Measurements from ENCODE around the gene UBAC1.

Gene UBAC1

DNA sequence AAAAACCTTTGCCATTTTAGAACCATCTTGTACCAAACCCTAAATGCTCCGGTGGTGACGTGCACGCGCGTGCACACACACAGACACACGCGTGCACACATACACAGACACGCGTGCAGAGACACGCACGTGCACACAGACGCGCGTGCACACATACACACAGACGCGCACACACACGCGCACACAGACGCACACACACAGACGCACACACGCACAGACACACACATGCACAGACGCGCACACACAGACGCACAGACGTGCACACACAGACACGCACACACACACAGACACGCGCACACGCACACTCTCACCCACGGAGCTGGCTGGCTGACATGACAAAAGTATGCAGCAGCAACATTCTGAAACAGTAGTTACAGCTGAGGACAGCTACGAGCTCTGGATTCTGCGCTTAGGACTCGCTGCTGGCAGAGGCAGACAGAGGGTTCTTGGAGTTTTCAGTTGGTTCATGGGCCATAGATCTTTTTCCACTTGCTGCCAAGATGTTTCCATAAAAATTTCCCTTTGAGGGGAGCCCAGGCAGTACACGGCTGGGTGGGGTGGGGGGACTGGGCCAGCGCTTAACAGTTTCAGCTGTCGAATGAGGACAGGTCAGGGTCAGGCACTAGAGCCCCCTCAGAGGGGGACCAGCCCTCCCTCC lies 46.2 kb upstream of the UBAC1 start:
- Histone ChIP-seq H3K79me2 (ENCODE audit: control insufficient read depth, low read length) (no peaks in the 10 kb centered on the region), H4K20me1 (ENCODE audit: control insufficient read depth, insufficient read depth, low read depth, low read length) (no peaks in the 10 kb centered on the region), H3K9me3 (ENCODE audit: control insufficient read depth, insufficient read depth, low read length) (no peaks in the 10 kb centered on the region), H3K4me2 (ENCODE audit: low read length) (no peak overlapping the region), H3K27ac (ENCODE audit: low read depth, low read length) (no peak overlapping the region), H3K27me3 (ENCODE audit: control insufficient read depth, low read length) (no peaks in the 10 kb centered on the region), H3K9me2 (replicated peaks; ENCODE audit: control insufficient read depth, low read length) (no peaks in the 10 kb centered on the region), H3F3A (ENCODE audit: control insufficient read depth, insufficient read depth) (0 out of 2 replicates have a peak, but pooled peaks cover 2% of the 10 kb centered on the region), H3K36me3 (ENCODE audit: control insufficient read depth, low read length) (0 out of 2 replicates have a peak, but pooled peaks cover 4% of the 10 kb centered on the region), H3K4me3 (ENCODE audit: low read length) (no peak overlapping the region), H3K4me1 (ENCODE audit: control insufficient read depth, low read length) (peaks cover 7% of the 10 kb centered on the region)
- no peak for TF ChIP-seq EZH2phosphoT487 (IDR thresholded peaks at IDR 0.05; ENCODE audit: borderline replicate concordance, low read length)
- TF ChIP-seq, protein P1, sequence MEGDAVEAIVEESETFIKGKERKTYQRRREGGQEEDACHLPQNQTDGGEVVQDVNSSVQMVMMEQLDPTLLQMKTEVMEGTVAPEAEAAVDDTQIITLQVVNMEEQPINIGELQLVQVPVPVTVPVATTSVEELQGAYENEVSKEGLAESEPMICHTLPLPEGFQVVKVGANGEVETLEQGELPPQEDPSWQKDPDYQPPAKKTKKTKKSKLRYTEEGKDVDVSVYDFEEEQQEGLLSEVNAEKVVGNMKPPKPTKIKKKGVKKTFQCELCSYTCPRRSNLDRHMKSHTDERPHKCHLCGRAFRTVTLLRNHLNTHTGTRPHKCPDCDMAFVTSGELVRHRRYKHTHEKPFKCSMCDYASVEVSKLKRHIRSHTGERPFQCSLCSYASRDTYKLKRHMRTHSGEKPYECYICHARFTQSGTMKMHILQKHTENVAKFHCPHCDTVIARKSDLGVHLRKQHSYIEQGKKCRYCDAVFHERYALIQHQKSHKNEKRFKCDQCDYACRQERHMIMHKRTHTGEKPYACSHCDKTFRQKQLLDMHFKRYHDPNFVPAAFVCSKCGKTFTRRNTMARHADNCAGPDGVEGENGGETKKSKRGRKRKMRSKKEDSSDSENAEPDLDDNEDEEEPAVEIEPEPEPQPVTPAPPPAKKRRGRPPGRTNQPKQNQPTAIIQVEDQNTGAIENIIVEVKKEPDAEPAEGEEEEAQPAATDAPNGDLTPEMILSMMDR (IDR thresholded peaks at IDR 0.05; ENCODE audit: low read depth, low read length, poor library complexity, severe bottlenecking): no peak

DNA sequence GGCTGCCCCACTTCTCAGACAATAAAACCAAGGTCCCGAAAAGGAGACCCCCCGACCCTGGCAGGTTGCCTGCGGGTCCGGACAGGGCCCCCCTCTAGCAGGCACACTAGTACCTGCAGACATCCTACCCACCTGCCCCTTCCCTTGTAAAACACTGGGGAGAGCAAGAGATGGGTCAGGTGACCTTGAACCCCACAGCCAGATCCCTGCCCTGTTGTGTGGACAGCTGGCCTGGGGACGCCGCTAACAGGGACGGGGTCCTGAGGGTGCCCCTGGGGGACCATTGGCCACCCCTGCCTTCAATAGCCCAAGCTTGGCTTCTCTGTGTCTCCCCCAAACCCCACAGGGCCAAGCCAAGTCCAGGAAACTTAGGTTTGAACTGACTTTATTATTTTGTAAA lies 45.0 kb upstream of the UBAC1 start:
- Histone ChIP-seq H3K9me2 (replicated peaks; ENCODE audit: control insufficient read depth, low read length) (no peaks in the 10 kb centered on the region), H4K20me1 (ENCODE audit: control insufficient read depth, insufficient read depth, low read depth, low read length) (no peaks in the 10 kb centered on the region), H3K4me3 (ENCODE audit: low read length) (no peak overlapping the region), H3K4me1 (ENCODE audit: control insufficient read depth, low read length) (no peaks in the 10 kb centered on the region), H3K36me3 (ENCODE audit: control insufficient read depth, low read length) (no peaks in the 10 kb centered on the region), H3K27me3 (ENCODE audit: control insufficient read depth, low read length) (no peaks in the 10 kb centered on the region), H3K27ac (ENCODE audit: low read depth, low read length) (no peak overlapping the region), H3K9me3 (ENCODE audit: control insufficient read depth, insufficient read depth, low read length) (no peaks in the 10 kb centered on the region), H3F3A (ENCODE audit: control insufficient read depth, insufficient read depth) (no peaks in the 10 kb centered on the region), H3K4me2 (ENCODE audit: low read length) (no peak overlapping the region), H3K79me2 (ENCODE audit: control insufficient read depth, low read length) (no peaks in the 10 kb centered on the region)
- TF ChIP-seq, protein P1 (IDR thresholded peaks at IDR 0.05; ENCODE audit: low read depth, low read length, poor library complexity, severe bottlenecking): no peak
- TF ChIP-seq EZH2phosphoT487 (IDR thresholded peaks at IDR 0.05; ENCODE audit: borderline replicate concordance, low read length): no peak

DNA sequence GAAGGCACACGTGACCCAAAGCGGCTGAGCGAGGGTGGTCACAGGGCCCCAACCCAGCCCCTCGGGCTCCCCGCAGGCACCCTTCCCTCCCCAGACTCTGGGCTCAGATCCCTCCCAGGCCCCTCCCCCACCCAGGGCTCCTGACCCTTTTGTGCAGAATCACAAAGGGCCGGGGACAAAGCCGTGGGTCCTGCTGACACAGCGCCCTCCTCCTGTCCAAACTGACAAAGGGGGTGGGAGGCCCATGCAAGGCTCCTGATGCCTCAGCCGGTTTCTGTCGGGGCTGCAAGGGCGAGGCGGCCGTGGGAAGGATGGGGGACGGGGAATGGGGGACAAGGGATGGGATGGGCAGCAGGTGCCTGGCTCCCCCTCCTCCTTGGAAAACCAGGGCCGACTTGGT lies 43.5 kb upstream of the UBAC1 start:
- no peaks in the 10 kb centered on the region for H3F3A ChIP-seq (ENCODE audit: control insufficient read depth, insufficient read depth)
- H3K27me3 ChIP-seq (ENCODE audit: control insufficient read depth, low read length): no peaks in the 10 kb centered on the region
- TF ChIP-seq, protein P1 (IDR thresholded peaks at IDR 0.05; ENCODE audit: low read depth, low read length, poor library complexity, severe bottlenecking): no peak
- TF ChIP-seq EZH2phosphoT487 (IDR thresholded peaks at IDR 0.05; ENCODE audit: borderline replicate concordance, low read length): no peak
- no peaks in the 10 kb centered on the region for H3K9me2 ChIP-seq (replicated peaks; ENCODE audit: control insufficient read depth, low read length)
- H3K79me2 ChIP-seq (ENCODE audit: control insufficient read depth, low read length): no peaks in the 10 kb centered on the region
- no peaks in the 10 kb centered on the region for H3K36me3 ChIP-seq (ENCODE audit: control insufficient read depth, low read length)
- H3K27ac ChIP-seq (ENCODE audit: low read depth, low read length): no peak overlapping the region
- H3K4me3 ChIP-seq (ENCODE audit: low read length): no peak overlapping the region
- no peaks in the 10 kb centered on the region for H4K20me1 ChIP-seq (ENCODE audit: control insufficient read depth, insufficient read depth, low read depth, low read length)
- no peaks in the 10 kb centered on the region for H3K9me3 ChIP-seq (ENCODE audit: control insufficient read depth, insufficient read depth, low read length)
- H3K4me2 ChIP-seq (ENCODE audit: low read length): no peak overlapping the region
- no peaks in the 10 kb centered on the region for H3K4me1 ChIP-seq (ENCODE audit: control insufficient read depth, low read length)
